MCF 10A (cell line): Measurements from ENCODE around the gene PRDM5. TPM values are rescaled to one million over a fixed set of nuclear protein-coding genes. Genes with fewer than 3 reads are reported as not detected.

Source experiments
- BruUV-seq: library from RNA; stranded (reverse); fragments of 400-500 nt; replicated peaks from 2 replicates; lab custom pipeline; 2021; lab: Mats Ljungman, UMichigan
- CTCF ChIA-PET: fragments of 300-600 bp; sonication (Branson Sonifier 250); formaldehyde crosslinking; extraction: SDS; loops from one replicate; lab custom pipeline; 2021; ENCODE audit warnings: antibody characterized with exemption, inconsistent platforms; lab: Yijun Ruan, JAX
- POLR2A ChIA-PET: fragments of 300-600, 350-650 bp; sonication (Branson Sonifier 250); formaldehyde crosslinking; extraction: SDS; loops from one replicate; lab custom pipeline; 2020; ENCODE audit warnings: antibody characterized with exemption, inconsistent platforms; lab: Yijun Ruan, JAX
- DNase-seq: peaks from one replicate; pipeline ENCODE4 v3.0.0-alpha.2; 2018; ENCODE audit not compliant: unreplicated experiment
- H3K27ac Mint-ChIP-seq: one replicate; pipeline ENCODE4 v1.8.0; 2022; ENCODE audit warnings: mild to moderate bottlenecking, low read depth, mixed read lengths; ENCODE audit not compliant: unreplicated experiment
- H3K27me3 Mint-ChIP-seq: one replicate; pipeline ENCODE4 v1.8.0; 2022; ENCODE audit warnings: mixed read lengths; ENCODE audit not compliant: insufficient read depth, unreplicated experiment
- H3K36me3 Mint-ChIP-seq: one replicate; pipeline ENCODE4 v1.8.0; 2022; ENCODE audit warnings: mild to moderate bottlenecking, moderate library complexity, mixed read lengths; ENCODE audit not compliant: insufficient read depth, unreplicated experiment
- H3K4me1 Mint-ChIP-seq: one replicate; pipeline ENCODE4 v1.8.0; 2022; ENCODE audit warnings: mixed read lengths; ENCODE audit not compliant: insufficient read depth, unreplicated experiment
- H3K4me3 Mint-ChIP-seq: one replicate; pipeline ENCODE4 v1.8.0; 2022; ENCODE audit warnings: mild to moderate bottlenecking, moderate library complexity, mixed read lengths; ENCODE audit not compliant: unreplicated experiment
- H3K9me3 Mint-ChIP-seq: one replicate; pipeline ENCODE4 v1.8.0; 2022; ENCODE audit warnings: mixed read lengths; ENCODE audit not compliant: unreplicated experiment
- intact Hi-C: fragments of 100-400 bp; cut with micrococcal nuclease; formaldehyde crosslinking; loops from 2 replicates; pipeline ENCODE4 v1.14.1; 2022
- total RNA-seq: library from RNA; stranded (reverse); gene quantifications from 2 replicates; pipeline ENCODE4 v1.2.3, GENCODE V29; 2022
- TF ChIP-seq, protein P1 (sequence below): fragments of 200-600 bp; IDR thresholded peaks from one replicate; pipeline ENCODE4 v1.8.0; 2022; ENCODE audit warnings: antibody characterized with exemption, mild to moderate bottlenecking; ENCODE audit not compliant: unreplicated experiment

PRDM5 gene
- total RNA-seq, 1 experiment from 2014 or later, result 7.3 TPM

DNA sequence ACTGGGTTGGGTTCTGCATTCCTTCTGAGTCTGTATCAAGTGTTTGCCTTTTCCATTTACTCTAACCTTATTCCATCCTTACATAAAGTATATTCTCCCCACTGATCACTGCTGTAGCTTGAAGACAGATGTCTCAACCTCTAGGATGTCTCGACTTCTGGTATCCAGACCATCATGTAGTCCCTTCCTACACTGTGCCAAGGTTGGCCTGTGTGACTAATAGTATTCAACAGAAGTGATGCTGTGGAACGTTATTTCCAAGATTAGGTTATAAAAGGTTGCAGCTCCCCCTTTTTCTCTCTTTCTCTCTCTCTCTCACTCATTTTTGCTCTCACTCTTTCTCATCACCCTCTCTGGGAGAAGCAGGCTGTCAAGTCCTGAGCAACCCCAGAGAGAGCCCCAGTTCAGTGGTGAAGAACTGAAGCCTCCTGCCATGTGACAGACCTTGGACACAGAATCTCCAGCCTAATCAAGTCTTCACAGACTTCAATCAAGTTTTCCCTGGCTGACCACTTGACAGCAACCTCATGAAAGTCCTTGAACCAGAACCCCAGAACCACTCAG lies 75.4 kb downstream of the PRDM5 start:
- BruUV-seq, result no TSS peak

DNA sequence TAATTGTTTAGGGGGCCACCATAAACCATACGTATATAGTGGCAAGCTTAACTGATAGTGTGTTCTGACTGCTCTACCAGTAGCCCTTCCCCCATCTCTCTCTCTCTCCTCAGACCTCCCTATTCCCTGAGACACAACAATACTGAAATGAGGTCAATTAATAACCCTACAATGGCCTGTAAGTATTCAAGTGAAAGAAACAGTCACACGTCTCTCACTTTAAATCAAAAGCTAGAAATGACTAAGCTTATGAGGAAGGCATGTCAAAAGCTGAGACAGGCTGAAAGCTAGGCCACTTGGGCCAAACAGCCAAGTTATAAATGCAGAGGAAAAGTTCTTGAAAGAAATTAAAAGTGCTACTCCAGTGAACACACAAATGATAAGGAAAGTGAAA lies 78.0 kb downstream of the PRDM5 start:
- Mint-ChIP-seq H3K27ac (no peak overlapping the region), H3K4me3 (no peak overlapping the region), H3K27me3 (no peaks in the 10 kb centered on the region), H3K4me1 (no peaks in the 10 kb centered on the region), H3K36me3 (no peaks in the 10 kb centered on the region), H3K9me3 (no peaks in the 10 kb centered on the region)
- no peak for DNase-seq
- CTCF ChIA-PET, result interaction anchor here (0.6 to 0.7 kb wide), 2 partner anchors 126 to 244 kb away, joined by 3 read pairs; no protein-coding TSS in a partner anchor
- no TSS peak for BruUV-seq
- intact Hi-C loops, result no loop called here
- TF ChIP-seq, protein P1, sequence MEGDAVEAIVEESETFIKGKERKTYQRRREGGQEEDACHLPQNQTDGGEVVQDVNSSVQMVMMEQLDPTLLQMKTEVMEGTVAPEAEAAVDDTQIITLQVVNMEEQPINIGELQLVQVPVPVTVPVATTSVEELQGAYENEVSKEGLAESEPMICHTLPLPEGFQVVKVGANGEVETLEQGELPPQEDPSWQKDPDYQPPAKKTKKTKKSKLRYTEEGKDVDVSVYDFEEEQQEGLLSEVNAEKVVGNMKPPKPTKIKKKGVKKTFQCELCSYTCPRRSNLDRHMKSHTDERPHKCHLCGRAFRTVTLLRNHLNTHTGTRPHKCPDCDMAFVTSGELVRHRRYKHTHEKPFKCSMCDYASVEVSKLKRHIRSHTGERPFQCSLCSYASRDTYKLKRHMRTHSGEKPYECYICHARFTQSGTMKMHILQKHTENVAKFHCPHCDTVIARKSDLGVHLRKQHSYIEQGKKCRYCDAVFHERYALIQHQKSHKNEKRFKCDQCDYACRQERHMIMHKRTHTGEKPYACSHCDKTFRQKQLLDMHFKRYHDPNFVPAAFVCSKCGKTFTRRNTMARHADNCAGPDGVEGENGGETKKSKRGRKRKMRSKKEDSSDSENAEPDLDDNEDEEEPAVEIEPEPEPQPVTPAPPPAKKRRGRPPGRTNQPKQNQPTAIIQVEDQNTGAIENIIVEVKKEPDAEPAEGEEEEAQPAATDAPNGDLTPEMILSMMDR, result no peak
- POLR2A ChIA-PET, result no interaction called here

More for the DNA sequence above, 75.4 kb downstream of the PRDM5 start:
- intact Hi-C loops, result no loop called here
- no peak for DNase-seq
- Mint-ChIP-seq H3K4me3 (no peak overlapping the region), H3K27me3 (no peaks in the 10 kb centered on the region), H3K27ac (no peak overlapping the region), H3K36me3 (no peaks in the 10 kb centered on the region), H3K9me3 (no peaks in the 10 kb centered on the region), H3K4me1 (no peaks in the 10 kb centered on the region)
- TF ChIP-seq, protein P1, result no peak
- ChIA-PET CTCF (no interaction called here), POLR2A (no interaction called here)

GRCh38 chr4:120843849-120844527 lies 78.5 kb downstream of the PRDM5 start:
- Mint-ChIP-seq H3K4me3 (no peak overlapping the region), H3K4me1 (no peaks in the 10 kb centered on the region), H3K27ac (no peak overlapping the region), H3K9me3 (no peaks in the 10 kb centered on the region), H3K27me3 (no peaks in the 10 kb centered on the region), H3K36me3 (no peaks in the 10 kb centered on the region)
- TF ChIP-seq, protein P1, result peak; percentile 8
- BruUV-seq, result no TSS peak
- no peak for DNase-seq
- POLR2A ChIA-PET, result no interaction called here
- CTCF ChIA-PET, result interaction anchor here (0.6 to 0.7 kb wide), 4 partner anchors 126 to 669 kb away, joined by 3 to 4 read pairs (median 3); no protein-coding TSS in a partner anchor
- intact Hi-C loops, result no loop called here

DNA sequence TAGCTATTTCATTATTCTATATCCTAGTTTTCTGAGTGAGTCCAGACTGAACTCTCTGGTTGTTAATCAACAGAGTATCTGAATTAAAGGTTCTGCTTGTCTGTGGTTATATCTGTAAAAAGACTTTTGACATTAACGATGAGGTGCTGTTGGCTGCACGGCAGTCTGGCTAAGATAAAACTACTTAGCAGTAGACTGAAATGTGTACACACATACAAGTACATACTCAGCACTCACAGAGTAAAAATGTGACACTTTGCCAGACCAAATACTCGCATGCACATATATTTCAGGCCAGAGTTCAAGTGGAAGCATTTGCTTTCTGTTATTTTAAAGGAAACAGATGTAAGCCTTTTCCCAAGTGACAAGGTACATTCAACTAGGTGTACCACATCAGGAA lies 80.5 kb downstream of the PRDM5 start:
- Mint-ChIP-seq H3K36me3 (no peaks in the 10 kb centered on the region), H3K4me3 (no peak overlapping the region), H3K27me3 (no peaks in the 10 kb centered on the region), H3K4me1 (no peaks in the 10 kb centered on the region), H3K9me3 (no peaks in the 10 kb centered on the region), H3K27ac (no peak overlapping the region)
- DNase-seq, result no peak
- ChIA-PET CTCF (no interaction called here), POLR2A (interaction anchor here (0.6 kb wide), 1 partner anchor 8 kb away, joined by 4 read pairs; no protein-coding TSS in a partner anchor)
- intact Hi-C loops, result no loop called here
- TF ChIP-seq, protein P1, result no peak
- no TSS peak for BruUV-seq
